Measurements from ENCODE around the gene CAPN2.
"Not testable (repeated sequence)": the region's sequence is repeated elsewhere in the genome, so short reads cannot be mapped to it uniquely, and the experiment has no call there.

Gene CAPN2

GRCh38 chr1:223794136-223794880 lies 82.0 kb downstream of the CAPN2 start:
- no peak for DNase-seq

GRCh38 chr1:223796210-223796609 lies 83.9 kb downstream of the CAPN2 start:
- no peak for DNase-seq

GRCh38 chr1:223802032-223802431 lies 89.7 kb downstream of the CAPN2 start:
- no peak for DNase-seq

GRCh38 chr1:223802602-223803001 lies 90.3 kb downstream of the CAPN2 start:
- DNase-seq, result no peak

- no peak for DNase-seq
Observed at GRCh38 chr1:223803211-223803610, 90.9 kb downstream of the CAPN2 start.

- DNase-seq, result not testable (repeated sequence)
Observed at GRCh38 chr1:223809905-223810304, 97.6 kb downstream of the CAPN2 start.

- no peak for DNase-seq
Observed at GRCh38 chr1:223810586-223810985, 98.2 kb downstream of the CAPN2 start.

GRCh38 chr1:223811634-223812101 lies 99.3 kb downstream of the CAPN2 start:
- no peak for DNase-seq

GRCh38 chr1:223813645-223814044 lies 101.3 kb downstream of the CAPN2 start:
- no peak for DNase-seq

- no peak for DNase-seq
Observed at GRCh38 chr1:223815020-223815853, 102.9 kb downstream of the CAPN2 start.

GRCh38 chr1:223815865-223816264 lies 103.5 kb downstream of the CAPN2 start:
- no peak for DNase-seq

- not testable (repeated sequence) for DNase-seq
Observed at GRCh38 chr1:223817265-223817664, 104.9 kb downstream of the CAPN2 start.

GRCh38 chr1:223819730-223820514 lies 107.6 kb downstream of the CAPN2 start:
- DNase-seq, result no peak

- DNase-seq, result no peak
Observed at GRCh38 chr1:223820515-223820858, 108.1 kb downstream of the CAPN2 start.

- no peak for DNase-seq
Observed at GRCh38 chr1:223820971-223821370, 108.6 kb downstream of the CAPN2 start.

GRCh38 chr1:223824287-223824686 lies 111.9 kb downstream of the CAPN2 start:
- DNase-seq, result no peak

GRCh38 chr1:223824712-223825111 lies 112.4 kb downstream of the CAPN2 start:
- DNase-seq, result no peak
